T-helper 1 cell treated with Interleukin-12 subunit alpha and Interleukin-12 subunit beta and Interleukin-4 antibody, amounts not matched to agents 30 μg/mL and 1 μg/mL, for 36 hours (primary cell): ENCODE measurements around the gene CNOT11.
A peak's percentile ranks its signal among the peaks of the same experiment; 100 is the strongest.

Experiments used
- H3K27ac Mint-ChIP-seq: one replicate; pipeline ENCODE4 v1.8.0; 2021; ENCODE audit warnings: mild to moderate bottlenecking, mixed read lengths
- H3K27me3 Mint-ChIP-seq: one replicate; pipeline ENCODE4 v1.8.0; 2021; ENCODE audit warnings: low read depth, mixed read lengths
- H3K36me3 Mint-ChIP-seq: one replicate; pipeline ENCODE4 v1.8.0; 2021; ENCODE audit warnings: low read depth, mixed read lengths
- H3K4me1 Mint-ChIP-seq: one replicate; pipeline ENCODE4 v1.8.0; 2021; ENCODE audit warnings: low read depth, mixed read lengths
- H3K4me3 Mint-ChIP-seq: one replicate; pipeline ENCODE4 v1.8.0; 2021; ENCODE audit warnings: mild to moderate bottlenecking, moderate library complexity, mixed read lengths
- H3K9me3 Mint-ChIP-seq: one replicate; pipeline ENCODE4 v1.8.0; 2021; ENCODE audit warnings: mixed read lengths

The CNOT11 gene

GRCh38 chr2:101255501-101255900 lies 2.8 kb downstream of the CNOT11 start:
- Mint-ChIP-seq H3K4me1 (peaks cover 37% of the 10 kb centered on the region), H3K27ac (peak overlapping the region; percentile 6), H3K9me3 (no peaks in the 10 kb centered on the region), H3K4me3 (no peak overlapping the region), H3K27me3 (no peaks in the 10 kb centered on the region), H3K36me3 (peaks cover 32% of the 10 kb centered on the region)

DNA sequence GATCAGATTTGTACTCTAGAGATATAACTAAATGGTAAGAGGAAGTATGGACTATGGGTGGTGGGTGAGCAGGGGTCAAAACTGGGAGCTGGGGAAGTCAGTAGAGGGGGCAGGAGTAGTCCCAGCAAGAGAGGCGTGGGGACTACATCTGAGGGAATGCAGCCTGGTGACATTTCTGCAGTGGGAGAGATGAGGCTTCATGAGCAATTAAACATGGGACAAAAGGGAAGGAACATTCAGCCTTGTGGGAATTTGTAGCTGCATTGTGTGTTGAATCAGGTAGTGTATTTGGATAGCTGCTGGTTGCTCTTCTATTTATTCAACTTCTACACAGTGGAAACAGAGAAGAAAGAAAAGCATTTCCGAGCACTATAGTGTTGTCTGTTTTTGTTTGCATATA lies 3.6 kb downstream of the CNOT11 start:
- Mint-ChIP-seq H3K36me3 (peaks cover 34% of the 10 kb centered on the region), H3K4me3 (no peak overlapping the region), H3K27ac (peak overlapping the region; percentile 23), H3K9me3 (no peaks in the 10 kb centered on the region), H3K4me1 (peaks cover 36% of the 10 kb centered on the region), H3K27me3 (no peaks in the 10 kb centered on the region)

- H3K36me3 Mint-ChIP-seq, result peaks cover 43% of the 10 kb centered on the region
- no peak overlapping the region for H3K27ac Mint-ChIP-seq
- no peaks in the 10 kb centered on the region for H3K27me3 Mint-ChIP-seq
- H3K9me3 Mint-ChIP-seq, result no peaks in the 10 kb centered on the region
- no peak overlapping the region for H3K4me3 Mint-ChIP-seq
- peaks cover 34% of the 10 kb centered on the region for H3K4me1 Mint-ChIP-seq
These were observed 6.1 kb downstream of the CNOT11 start for GRCh38 chr2:101258804-101259203.

- H3K27ac Mint-ChIP-seq, result no peak overlapping the region
- H3K36me3 Mint-ChIP-seq, result peaks cover 53% of the 10 kb centered on the region
- no peaks in the 10 kb centered on the region for H3K9me3 Mint-ChIP-seq
- peaks cover 30% of the 10 kb centered on the region for H3K4me1 Mint-ChIP-seq
- no peak overlapping the region for H3K4me3 Mint-ChIP-seq
- no peaks in the 10 kb centered on the region for H3K27me3 Mint-ChIP-seq
These were observed 9.5 kb downstream of the CNOT11 start for GRCh38 chr2:101262142-101262541.

DNA sequence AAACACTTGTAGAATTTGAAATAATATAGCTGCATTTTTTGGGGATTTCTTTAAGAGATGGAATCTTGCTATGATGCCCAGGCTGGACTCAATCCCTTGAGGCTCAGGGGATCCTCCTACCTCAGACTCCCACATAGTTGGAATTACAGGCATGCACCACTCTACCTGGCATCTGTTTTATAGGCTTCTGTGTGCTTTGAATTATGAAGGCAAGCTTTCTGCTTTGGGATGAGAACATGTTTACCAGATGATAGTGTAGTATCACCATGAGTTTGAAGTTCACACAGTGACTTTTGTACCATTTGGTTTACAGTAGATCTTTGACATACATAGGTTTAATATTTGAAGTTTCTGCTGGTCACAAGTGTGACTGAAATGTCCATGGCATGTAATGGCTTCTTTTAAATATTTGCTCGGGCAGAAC lies 10.7 kb downstream of the CNOT11 start:
- Mint-ChIP-seq H3K27me3 (no peaks in the 10 kb centered on the region), H3K4me1 (peaks cover 37% of the 10 kb centered on the region), H3K36me3 (peaks cover 54% of the 10 kb centered on the region)

DNA sequence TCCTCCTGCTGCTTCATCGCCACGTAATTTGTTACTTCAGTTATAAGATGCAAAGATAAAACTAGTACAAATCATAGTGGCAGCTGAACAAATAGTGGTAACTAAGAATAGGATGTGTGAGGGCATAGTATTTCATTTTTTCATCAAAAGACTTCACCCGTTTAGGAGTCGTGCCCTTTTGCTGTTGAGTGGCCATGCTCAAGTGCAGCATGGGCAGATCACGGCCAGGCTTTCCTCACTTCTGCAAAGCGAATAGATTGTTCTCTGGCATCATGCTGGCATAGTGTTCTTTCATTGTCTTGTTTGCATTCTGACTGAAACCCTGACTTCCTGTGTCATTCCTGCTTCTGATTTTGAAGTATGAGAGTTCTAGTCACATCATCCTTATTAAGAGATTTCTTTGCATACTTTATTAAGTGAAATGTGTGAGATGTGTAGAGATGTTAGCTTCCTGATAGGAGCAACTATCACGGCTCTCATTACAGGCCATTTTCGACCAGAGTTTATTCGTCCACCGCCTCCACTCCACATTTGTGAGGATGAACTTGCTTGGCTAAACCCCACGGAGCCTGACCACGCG lies 11.8 kb downstream of the CNOT11 start:
- peaks cover 56% of the 10 kb centered on the region for H3K36me3 Mint-ChIP-seq
- no peak overlapping the region for H3K4me3 Mint-ChIP-seq
- H3K27me3 Mint-ChIP-seq, result no peaks in the 10 kb centered on the region
- H3K9me3 Mint-ChIP-seq, result no peaks in the 10 kb centered on the region
- peaks cover 32% of the 10 kb centered on the region for H3K4me1 Mint-ChIP-seq
- peak overlapping the region; percentile 39 for H3K27ac Mint-ChIP-seq

More for the DNA sequence above, 10.7 kb downstream of the CNOT11 start:
- Mint-ChIP-seq H3K4me3 (no peak overlapping the region), H3K9me3 (no peaks in the 10 kb centered on the region), H3K27ac (peak overlapping the region; percentile 29)

GRCh38 chr2:101265893-101266499 lies 13.3 kb downstream of the CNOT11 start:
- no peaks in the 10 kb centered on the region for H3K27me3 Mint-ChIP-seq
- no peaks in the 10 kb centered on the region for H3K9me3 Mint-ChIP-seq
- peaks cover 64% of the 10 kb centered on the region for H3K36me3 Mint-ChIP-seq
- peaks cover 41% of the 10 kb centered on the region for H3K4me1 Mint-ChIP-seq
- H3K27ac Mint-ChIP-seq, result no peak overlapping the region
- no peak overlapping the region for H3K4me3 Mint-ChIP-seq

- H3K27me3 Mint-ChIP-seq, result no peaks in the 10 kb centered on the region
- peak overlapping the region; percentile 58 for H3K27ac Mint-ChIP-seq
- peaks cover 51% of the 10 kb centered on the region for H3K4me1 Mint-ChIP-seq
- peak overlapping the region; percentile 27 for H3K4me3 Mint-ChIP-seq
- no peaks in the 10 kb centered on the region for H3K9me3 Mint-ChIP-seq
- H3K36me3 Mint-ChIP-seq, result peaks cover 71% of the 10 kb centered on the region
These were observed 15.3 kb downstream of the CNOT11 start for GRCh38 chr2:101267671-101268656.

DNA sequence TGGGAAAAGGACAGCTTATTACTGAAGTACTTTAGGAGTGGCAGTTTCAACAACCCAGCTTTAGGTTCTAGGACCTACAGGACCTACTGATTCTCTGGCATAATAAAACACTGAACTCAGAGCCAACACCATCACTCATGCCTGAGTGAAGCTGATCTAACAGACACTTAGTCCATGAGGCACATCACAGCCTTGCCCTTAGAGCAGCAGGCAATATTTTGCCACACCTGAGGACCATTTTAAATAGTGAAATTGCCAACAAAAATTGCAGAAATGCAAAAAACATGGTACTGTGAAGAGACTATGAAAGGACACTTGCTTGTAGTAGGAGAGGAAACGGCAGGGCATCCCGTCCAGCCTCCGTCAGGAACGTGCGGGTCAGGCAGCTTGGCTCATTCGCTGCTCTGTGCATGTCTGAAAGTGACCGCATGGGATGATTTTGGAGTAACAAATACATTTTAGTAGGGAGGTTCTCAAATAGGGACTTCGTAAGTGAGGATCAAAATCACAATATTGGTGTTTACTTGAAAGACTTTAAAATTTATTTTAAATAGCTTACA lies 18.1 kb downstream of the CNOT11 start:
- Mint-ChIP-seq H3K9me3 (no peaks in the 10 kb centered on the region), H3K27me3 (no peaks in the 10 kb centered on the region), H3K36me3 (peaks cover 66% of the 10 kb centered on the region), H3K4me1 (peaks cover 51% of the 10 kb centered on the region), H3K27ac (no peak overlapping the region), H3K4me3 (peak overlapping the region; percentile 31)

- H3K27ac Mint-ChIP-seq, result peak overlapping the region; percentile 78
These were observed 19.5 kb downstream of the CNOT11 start for GRCh38 chr2:101272045-101272784.

DNA sequence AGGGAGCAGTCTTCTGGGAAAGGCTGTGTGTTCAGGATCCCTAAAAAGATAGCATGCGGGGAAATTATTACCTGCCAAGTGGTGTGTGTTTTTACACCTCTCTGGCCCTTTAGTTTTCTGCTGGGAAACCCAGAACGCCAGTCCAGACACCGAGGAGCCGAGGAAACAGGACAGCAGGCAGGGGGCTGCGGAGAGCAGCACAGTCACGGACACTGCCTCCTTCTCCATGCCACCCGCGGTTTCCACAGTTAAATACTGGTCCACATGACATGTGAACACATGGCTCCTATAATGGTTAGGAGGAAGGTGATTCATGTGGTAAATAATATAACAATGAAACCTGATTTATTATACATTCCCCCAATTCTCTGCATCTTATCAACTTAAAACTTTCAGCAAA lies 20.4 kb downstream of the CNOT11 start:
- H3K27me3 Mint-ChIP-seq, result no peaks in the 10 kb centered on the region
- no peak overlapping the region for H3K4me3 Mint-ChIP-seq
- H3K36me3 Mint-ChIP-seq, result peaks cover 64% of the 10 kb centered on the region
- no peaks in the 10 kb centered on the region for H3K9me3 Mint-ChIP-seq
- H3K27ac Mint-ChIP-seq, result peak overlapping the region; percentile 78
- peaks cover 42% of the 10 kb centered on the region for H3K4me1 Mint-ChIP-seq

More at GRCh38 chr2:101272045-101272784, 19.5 kb downstream of the CNOT11 start:
- Mint-ChIP-seq H3K36me3 (peaks cover 63% of the 10 kb centered on the region), H3K27me3 (no peaks in the 10 kb centered on the region), H3K4me3 (peak overlapping the region; percentile 17), H3K4me1 (peaks cover 47% of the 10 kb centered on the region), H3K9me3 (no peaks in the 10 kb centered on the region)

GRCh38 chr2:101274142-101274541 lies 21.5 kb downstream of the CNOT11 start:
- no peaks in the 10 kb centered on the region for H3K9me3 Mint-ChIP-seq
- H3K36me3 Mint-ChIP-seq, result peaks cover 61% of the 10 kb centered on the region
- H3K4me3 Mint-ChIP-seq, result no peak overlapping the region
- H3K4me1 Mint-ChIP-seq, result peaks cover 45% of the 10 kb centered on the region
- H3K27me3 Mint-ChIP-seq, result no peaks in the 10 kb centered on the region
- peak overlapping the region; percentile 49 for H3K27ac Mint-ChIP-seq

DNA sequence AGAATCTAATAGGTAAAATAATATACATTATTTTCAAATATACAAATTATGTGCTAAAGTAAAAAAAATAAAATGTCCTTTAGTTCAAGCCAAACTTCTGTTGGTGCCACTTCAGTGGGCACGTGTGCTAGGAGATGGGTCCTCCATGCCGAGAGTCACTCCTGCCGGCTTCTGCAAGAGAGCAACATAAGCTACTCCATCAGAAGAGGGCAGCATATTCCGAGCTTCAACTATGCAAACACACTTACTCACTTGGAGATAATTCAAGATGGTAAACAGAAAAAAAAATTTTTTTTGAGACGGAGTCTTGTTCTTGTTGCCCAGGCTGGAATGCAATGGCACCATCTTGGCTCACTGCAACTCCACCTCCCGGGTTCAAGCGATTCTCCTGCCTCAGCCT lies 24.4 kb downstream of the CNOT11 start:
- peaks cover 62% of the 10 kb centered on the region for H3K36me3 Mint-ChIP-seq
- H3K27ac Mint-ChIP-seq, result no peak overlapping the region
- peaks cover 38% of the 10 kb centered on the region for H3K4me1 Mint-ChIP-seq
- no peaks in the 10 kb centered on the region for H3K9me3 Mint-ChIP-seq
- H3K4me3 Mint-ChIP-seq, result no peak overlapping the region
- H3K27me3 Mint-ChIP-seq, result no peaks in the 10 kb centered on the region

GRCh38 chr2:101278925-101279324 lies 26.2 kb downstream of the CNOT11 start:
- peaks cover 22% of the 10 kb centered on the region for H3K4me1 Mint-ChIP-seq
- no peaks in the 10 kb centered on the region for H3K27me3 Mint-ChIP-seq
- peaks cover 61% of the 10 kb centered on the region for H3K36me3 Mint-ChIP-seq
- no peak overlapping the region for H3K27ac Mint-ChIP-seq
- no peak overlapping the region for H3K4me3 Mint-ChIP-seq
- H3K9me3 Mint-ChIP-seq, result no peaks in the 10 kb centered on the region
